Inflammatory macrophage (primary cell): ENCODE results near the gene NOL4L.

ENCODE experiments used
- DNase-seq, 2 donors: peaks; one replicate each; pipeline ENCODE4 v3.0.0-alpha.2; 2020 to 2022

NOL4L gene

GRCh38 chr20:32538526-32538939, 46.6 kb downstream of the NOL4L start:
- DNase-seq, result no peak

- no peak for DNase-seq
Measured at GRCh38 chr20:32537657-32538525, 47.2 kb downstream of the NOL4L start.

GRCh38 chr20:32536851-32537656, 48.1 kb downstream of the NOL4L start:
- peak in 1 of 2 donors; percentile 42 for DNase-seq

- DNase-seq, result no peak
Measured at GRCh38 chr20:32535953-32536823, 48.9 kb downstream of the NOL4L start.

GRCh38 chr20:32535316-32535952, 49.7 kb downstream of the NOL4L start:
- no peak for DNase-seq

GRCh38 chr20:32534661-32535240, 50.4 kb downstream of the NOL4L start:
- no peak for DNase-seq

GRCh38 chr20:32533732-32534131, 51.4 kb downstream of the NOL4L start:
- DNase-seq, result no peak

GRCh38 chr20:32532246-32532645, 52.9 kb downstream of the NOL4L start:
- no peak for DNase-seq

GRCh38 chr20:32528905-32529670, 56.0 kb downstream of the NOL4L start:
- no peak for DNase-seq

GRCh38 chr20:32528171-32528891, 56.8 kb downstream of the NOL4L start:
- DNase-seq, result no peak

- DNase-seq, result no peak
Measured at GRCh38 chr20:32527447-32528055, 57.6 kb downstream of the NOL4L start.

GRCh38 chr20:32527052-32527446, 58.1 kb downstream of the NOL4L start:
- peak in 1 of 2 donors; percentile 22 for DNase-seq

- DNase-seq, result peak in 1 of 2 donors; percentile 27
Measured at GRCh38 chr20:32526541-32526940, 58.6 kb downstream of the NOL4L start.

GRCh38 chr20:32526125-32526524, 59.0 kb downstream of the NOL4L start:
- DNase-seq, result no peak

GRCh38 chr20:32524829-32525501, 60.2 kb downstream of the NOL4L start:
- no peak for DNase-seq

- DNase-seq, result no peak
Measured at GRCh38 chr20:32523613-32524213, 61.4 kb downstream of the NOL4L start.

GRCh38 chr20:32522776-32523612, 62.1 kb downstream of the NOL4L start:
- no peak for DNase-seq

GRCh38 chr20:32522526-32522775, 62.7 kb downstream of the NOL4L start:
- no peak for DNase-seq
